Erythroblast (primary cell): ENCODE data around the gene GAB1.

ENCODE experiments used
- DNase-seq, 2 experiments: peaks; one replicate each; lab custom pipeline; 2025; lab: John Stamatoyannopoulos, UW
- GATA1 ChIP-seq: IDR thresholded peaks from 2 replicates; pipeline ENCODE4 v1.6.1; 2011; ENCODE audit warnings: low read depth, mild to moderate bottlenecking, control low read depth, low read length, moderate library complexity
- POLR2A ChIP-seq: IDR thresholded peaks from 2 replicates; pipeline ENCODE4 v1.6.1; 2011; ENCODE audit warnings: mild to moderate bottlenecking, low read length

The GAB1 gene

DNA sequence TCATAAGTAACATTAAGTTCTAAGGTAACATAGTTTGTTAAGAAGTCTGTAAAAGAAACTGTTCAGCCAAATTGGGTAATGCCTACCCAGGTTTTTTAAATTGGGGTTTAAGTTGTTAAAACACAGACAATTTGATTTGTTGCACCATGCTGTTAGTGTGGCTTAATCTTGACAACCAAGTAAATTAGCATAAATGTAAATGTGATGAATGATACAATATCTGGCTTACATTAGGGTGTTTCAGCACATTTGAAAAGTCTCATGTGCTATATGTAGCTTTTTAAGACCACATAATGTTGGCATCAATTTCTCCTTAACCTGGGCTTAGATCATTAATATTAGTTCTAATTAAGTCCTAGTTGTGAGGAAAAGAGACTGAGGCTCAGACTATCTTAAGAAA lies 104.4 kb downstream of the GAB1 start:
- TF ChIP-seq GATA1 = no peak

DNA sequence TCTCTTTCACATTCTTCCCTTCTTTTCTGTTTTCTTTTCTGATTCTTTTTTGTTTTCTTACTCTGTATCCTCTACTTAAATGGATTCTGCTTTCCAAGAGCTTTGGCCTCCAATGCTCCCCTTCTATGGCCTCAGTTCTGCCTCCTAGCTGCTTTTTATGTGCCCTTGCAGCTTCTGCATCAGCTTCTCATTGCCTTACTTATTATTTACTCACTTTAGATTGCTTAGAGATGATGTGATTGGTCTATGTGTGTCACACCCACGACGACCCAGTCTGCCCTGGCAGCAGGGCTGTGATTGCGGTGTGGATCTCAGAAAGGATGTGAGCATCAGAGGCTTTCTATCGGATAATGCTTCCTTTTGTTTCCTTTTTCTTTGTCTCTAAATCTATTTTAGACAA lies 105.0 kb downstream of the GAB1 start:
- DNase-seq = peak in 1 of 2 experiments; percentile 13
- TF ChIP-seq GATA1 (no peak), POLR2A (no peak)

More for the DNA sequence above, 104.4 kb downstream of the GAB1 start:
- no peak for DNase-seq

DNA sequence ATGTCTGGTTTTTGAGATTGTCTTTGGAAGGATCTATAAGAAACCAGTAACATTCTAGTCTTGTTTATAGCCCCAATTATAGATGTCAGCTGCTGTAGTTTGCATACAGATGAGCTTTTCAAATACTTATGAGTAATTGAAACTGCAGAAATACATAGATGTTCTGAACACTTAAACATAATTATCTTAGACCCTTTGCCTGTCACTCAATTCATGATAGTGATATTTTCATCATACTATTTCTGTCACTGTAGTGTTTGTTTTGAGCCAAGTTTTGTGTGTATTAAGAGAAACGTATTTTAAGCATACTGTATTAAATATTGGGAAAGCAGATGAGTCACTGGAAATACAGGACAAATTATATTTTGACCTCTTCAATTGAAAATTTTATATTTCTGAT lies 107.1 kb downstream of the GAB1 start:
- TF ChIP-seq GATA1 = no peak
- no peak for DNase-seq

DNA sequence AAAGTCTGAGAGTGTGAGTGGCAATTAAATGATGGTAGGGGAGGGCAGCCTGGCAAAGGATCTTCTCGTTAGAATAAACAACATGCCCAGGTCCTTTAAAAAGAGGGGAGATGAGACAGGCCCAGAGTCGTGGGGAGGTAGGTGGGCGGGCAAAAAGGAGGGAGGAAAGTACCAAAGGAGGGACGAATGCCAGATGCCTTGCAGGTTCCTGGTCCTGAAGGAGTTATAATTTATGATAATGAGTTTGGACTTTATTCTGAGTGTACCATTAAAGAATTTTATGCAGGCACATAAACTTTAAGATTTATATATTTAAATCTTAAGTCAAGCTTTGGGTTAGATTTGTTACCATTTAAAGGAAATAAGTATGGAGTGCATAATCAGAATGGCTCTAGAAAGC lies 114.5 kb downstream of the GAB1 start:
- no peak for DNase-seq
- TF ChIP-seq GATA1 (no peak), POLR2A (no peak)

DNA sequence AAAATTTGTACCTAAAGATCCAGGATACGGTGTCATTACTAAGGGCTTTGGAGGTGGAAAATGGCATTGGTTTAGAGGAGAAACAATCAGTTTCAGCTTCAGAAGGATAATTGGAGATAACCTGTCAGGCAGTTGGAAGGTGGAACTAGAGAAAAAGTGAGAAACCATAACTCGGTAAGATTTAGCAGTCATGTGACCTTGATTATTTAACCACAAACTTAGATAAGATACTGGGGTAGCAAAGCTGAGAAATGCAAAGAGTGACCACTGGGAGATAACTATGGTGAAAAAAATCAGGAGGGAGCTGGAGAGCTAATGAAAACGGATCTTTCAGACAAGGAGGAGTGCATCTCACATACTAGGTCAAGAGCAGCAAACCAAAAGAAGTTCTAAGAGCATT lies 118.5 kb downstream of the GAB1 start:
- peak in 1 of 2 experiments; percentile 16 for DNase-seq
- TF ChIP-seq GATA1 (no peak), POLR2A (no peak)

DNA sequence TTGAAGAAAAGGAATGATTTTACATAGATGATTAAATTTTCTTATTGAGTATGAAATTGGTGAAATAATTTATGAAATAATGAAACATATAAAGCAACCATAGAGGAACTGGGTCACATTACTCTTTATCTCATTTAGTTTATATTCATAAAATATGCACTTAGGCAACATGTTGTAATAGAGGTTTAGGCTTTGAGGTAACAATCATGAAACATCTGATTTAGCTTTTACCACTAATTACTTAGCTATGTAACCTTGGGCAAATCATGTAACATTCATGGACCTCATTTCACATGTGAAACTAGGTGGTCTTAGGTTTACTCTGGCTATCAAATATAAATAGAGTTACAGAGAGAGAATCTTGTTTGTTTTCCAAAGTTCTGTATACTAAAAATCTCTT lies 122.3 kb downstream of the GAB1 start:
- TF ChIP-seq POLR2A = no peak
- no peak for TF ChIP-seq GATA1

DNA sequence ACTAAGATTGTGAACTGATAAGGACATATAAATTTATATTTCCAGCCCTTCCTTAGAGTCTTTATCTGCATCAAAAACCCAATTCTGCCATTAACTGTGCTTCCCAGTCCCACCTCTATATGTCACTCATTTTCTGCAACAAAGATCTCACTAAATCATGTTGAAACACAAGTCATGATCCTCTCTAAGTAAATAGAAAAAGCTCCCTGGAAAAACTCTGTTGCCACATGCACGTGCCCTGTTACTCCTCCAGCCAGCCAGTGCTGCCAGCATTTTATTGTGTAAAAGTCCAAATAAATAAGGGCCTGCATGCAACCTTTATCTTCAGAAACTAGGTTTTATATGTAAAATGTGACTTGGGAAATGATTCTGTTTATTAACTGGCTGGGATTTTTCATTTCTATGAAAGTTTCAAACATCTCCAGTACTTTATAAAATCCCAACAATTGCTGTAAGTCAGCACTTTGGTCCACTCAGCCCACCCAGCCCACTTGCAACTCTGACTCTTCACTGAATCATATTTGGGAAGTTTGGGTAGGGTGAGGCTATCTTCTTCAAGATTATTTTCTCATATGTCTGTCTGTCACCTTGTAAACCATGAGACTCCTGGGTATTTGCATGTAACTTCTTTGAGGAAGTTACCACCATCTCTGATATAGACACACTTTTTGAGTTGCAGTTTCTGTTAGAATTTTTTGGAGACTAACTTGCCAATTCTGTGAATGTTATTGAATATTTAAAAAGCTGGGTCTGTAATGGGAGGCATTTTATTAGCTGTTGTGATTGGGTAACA lies 136.9 kb downstream of the GAB1 start:
- TF ChIP-seq GATA1 = no peak
- TF ChIP-seq POLR2A = no peak
- DNase-seq = no peak

More for the DNA sequence above, 122.3 kb downstream of the GAB1 start:
- no peak for DNase-seq

DNA sequence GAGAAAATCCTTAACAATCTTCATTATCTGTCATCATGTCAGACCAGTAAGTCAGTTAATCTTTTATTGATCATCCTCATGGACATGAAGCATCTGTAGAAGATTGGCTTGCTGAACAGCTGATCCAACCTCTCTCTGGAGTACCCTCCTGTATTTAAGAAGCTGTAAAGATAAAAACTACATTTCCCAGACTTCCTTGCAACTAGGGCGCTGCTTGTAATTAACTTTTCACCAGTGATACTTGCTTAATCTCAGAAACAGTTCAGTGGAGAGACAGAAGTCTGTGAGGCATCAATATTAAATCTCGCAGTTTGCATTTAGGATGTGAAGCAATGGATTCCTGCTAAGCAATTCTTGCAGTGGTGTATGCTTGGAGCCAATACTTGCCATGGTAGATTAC lies 140.8 kb downstream of the GAB1 start:
- no peak for DNase-seq
- TF ChIP-seq POLR2A (no peak), GATA1 (no peak)

DNA sequence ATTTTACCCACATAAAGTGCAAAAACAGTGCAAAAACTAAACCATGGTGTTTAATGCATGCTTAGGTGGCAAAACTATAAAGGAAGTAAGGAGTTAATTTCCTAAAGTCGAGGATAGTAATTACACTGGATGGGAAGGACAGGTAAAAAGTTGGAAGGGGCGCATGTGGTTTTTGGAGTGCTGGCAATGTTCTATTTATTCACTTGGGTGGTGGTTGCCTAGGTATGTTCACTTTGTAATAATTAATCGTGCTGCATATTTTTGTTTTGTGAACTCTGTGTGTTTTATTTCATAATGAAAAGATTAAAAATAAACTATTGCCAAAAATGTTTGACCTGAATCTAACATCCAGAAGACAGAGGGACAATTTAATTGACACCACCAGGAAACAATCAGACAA lies 144.7 kb downstream of the GAB1 start:
- TF ChIP-seq GATA1 (no peak), POLR2A (no peak)

DNA sequence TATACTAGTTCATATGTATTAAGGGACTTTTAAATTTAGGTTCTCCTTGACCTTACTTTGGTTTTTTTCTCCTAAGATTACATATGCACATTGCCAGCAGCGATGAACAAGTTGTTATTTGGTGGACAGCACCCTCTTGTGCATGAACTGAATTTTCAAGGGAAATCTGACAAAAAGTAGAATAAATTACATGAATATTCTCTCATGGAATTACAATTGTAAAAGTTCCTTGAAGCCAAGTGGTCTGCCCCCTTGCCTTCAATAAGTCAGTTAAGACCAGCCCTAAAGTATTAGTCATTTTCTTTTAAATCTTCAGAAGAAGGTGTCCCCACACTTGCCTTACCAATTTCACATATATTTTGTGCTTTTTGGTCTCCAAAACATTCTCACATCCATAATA lies 146.2 kb downstream of the GAB1 start:
- peak; percentile 59 to 73 for DNase-seq
- TF ChIP-seq POLR2A = no peak
- no peak for TF ChIP-seq GATA1

More for the DNA sequence above, 144.7 kb downstream of the GAB1 start:
- no peak for DNase-seq

DNA sequence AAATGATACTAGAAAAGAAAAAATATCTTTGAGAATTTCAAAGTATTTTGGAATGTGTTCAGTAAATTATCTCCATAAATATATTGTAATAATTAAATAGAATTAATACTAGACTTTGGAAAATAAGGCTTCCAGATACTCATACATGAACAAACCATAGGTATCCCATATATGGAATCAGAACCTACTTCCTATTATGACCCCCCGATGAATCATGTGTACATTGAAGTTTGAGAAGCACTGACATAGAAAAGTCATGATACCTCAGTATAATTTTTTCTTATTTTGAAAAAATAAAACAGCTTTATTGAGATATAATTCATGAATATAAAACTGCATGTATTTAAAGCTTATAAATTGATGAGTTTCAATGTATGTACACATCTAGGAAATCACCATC lies 149.6 kb downstream of the GAB1 start:
- TF ChIP-seq POLR2A (no peak), GATA1 (no peak)
- no peak for DNase-seq

DNA sequence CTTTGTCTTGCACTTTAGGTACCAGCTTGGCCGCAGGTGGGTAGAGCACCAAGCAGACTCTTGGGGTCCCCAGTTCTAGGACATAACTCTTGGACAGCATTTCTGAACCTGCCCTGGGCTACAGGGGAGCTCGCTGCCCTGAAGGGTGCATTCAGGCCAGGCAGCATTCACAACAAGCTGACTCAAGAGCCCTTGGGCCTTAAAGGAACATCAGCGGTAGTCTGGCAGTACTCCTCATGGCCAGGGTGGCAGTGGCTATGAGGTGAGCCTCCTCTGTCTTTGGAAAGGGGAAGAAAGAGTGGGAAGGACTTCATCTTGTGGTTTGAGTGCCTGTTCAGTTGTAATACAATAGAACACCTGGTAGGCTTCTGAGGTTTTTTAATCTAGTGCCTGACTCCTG lies 152.0 kb downstream of the GAB1 start:
- no peak for DNase-seq
- TF ChIP-seq GATA1 = no peak
- TF ChIP-seq POLR2A = no peak

DNA sequence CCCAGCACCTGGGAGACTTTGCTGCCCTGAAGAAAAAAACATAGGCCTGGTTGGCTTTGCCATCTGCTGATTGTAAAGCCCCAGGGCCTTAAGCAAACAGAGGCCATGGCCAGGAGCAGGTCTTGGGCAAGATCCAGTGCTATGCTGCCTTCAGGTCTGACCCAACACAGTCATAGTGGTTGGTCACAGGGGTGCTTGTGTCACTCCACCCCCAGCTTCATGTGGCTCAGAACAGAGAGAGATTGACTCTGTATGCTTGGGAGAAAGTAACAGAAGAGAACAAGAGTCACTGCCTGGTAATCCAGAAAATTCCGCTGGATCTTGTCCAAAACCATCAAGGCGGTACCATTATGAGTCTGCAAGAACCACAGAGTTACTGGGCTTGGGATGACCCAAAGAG lies 152.4 kb downstream of the GAB1 start:
- no peak for DNase-seq
- TF ChIP-seq GATA1 (no peak), POLR2A (no peak)

DNA sequence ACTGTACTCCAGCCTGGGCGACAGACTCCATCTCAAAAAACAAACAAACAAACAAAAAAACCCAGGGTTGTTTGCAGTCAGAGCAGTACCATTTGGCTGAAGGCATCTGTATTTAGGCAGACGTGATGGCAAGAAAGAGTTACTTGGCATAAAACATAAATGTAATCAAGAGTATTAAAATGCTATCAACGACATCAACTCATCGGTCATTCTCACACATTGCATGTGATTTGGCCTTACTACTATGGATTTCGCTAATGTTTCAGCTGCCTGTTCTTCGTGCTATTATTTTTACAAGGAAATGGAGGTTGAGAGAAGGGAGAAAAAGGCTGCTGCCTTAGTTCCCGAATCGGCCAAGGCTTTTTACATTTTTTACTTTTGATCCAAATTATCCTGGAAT lies 161.3 kb downstream of the GAB1 start:
- TF ChIP-seq GATA1 = no peak
- no peak for DNase-seq

DNA sequence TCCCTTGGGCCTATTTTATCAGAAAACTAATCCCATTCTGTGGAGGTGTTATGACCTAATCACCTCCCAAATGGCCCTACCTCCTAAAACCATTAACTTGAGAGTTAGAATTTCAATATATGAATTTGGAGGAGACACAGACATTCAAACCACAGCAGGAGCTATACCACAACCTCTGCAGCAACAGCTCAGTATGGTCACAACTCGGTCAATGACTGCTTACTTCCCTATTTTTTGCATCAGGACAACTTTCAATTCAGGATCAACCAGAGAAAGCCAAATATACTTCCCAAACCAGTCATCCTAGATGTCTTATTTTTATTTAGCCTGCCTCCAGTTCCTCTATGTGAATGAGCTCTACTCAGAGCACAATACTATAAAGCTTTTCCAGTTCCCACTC lies 165.6 kb downstream of the GAB1 start:
- no peak for DNase-seq
- TF ChIP-seq GATA1 (no peak), POLR2A (no peak)

DNA sequence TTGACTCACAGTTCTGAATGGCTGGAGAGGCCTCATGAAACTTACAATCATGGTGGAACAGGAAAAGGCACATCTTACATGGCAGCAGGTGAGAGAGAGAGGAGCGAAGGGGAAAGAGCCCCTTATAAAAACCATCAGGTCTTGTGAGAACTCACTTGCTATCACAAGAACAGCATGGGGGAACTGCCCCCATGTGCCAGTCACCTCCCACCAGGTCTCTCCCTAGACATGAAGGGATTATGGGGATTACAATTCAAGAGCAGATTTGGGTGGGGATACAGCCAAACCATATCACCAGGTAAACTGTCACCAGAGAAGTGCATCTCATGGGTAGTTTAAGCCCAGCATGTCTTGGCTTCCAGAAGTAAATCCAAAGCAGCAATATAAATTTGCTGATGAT lies 169.4 kb downstream of the GAB1 start:
- no peak for TF ChIP-seq GATA1
- TF ChIP-seq POLR2A = no peak
- DNase-seq = no peak

DNA sequence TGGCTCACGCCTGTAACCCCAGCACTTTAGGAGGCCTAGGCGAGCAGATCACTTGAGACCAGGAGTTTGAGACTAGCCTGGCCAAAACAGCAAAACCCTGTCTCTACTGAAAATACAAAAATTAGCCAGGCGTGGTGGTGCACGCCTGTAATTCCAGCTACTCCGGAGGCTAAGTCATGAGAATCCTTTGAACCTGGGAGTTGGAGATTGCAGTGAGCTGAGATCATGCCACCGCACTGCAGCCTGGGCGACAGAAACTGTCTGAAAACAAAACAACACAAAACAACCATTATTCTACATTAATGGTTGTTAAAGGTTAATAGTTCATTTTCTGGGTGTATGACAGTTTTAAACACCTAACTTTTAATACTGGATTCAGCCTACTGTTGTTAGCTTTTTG lies 175.2 kb downstream of the GAB1 start:
- DNase-seq = no peak
- TF ChIP-seq GATA1 (no peak), POLR2A (no peak)
